Measurements from ENCODE around the gene KASH5.

KASH5 gene

GRCh38 chr19:49415810-49416200 is 27.8 kb downstream of the KASH5 start:
- no peak for TF ChIP-seq CTCF (IDR thresholded peaks at IDR 0.05; ENCODE audit: control insufficient read depth, extremely low read depth, insufficient read depth)
- DNase-seq (ENCODE audit: low read depth): no peak
- no peak overlapping the region for H3K4me3 ChIP-seq (ENCODE audit: low read depth, low read length)

- TF ChIP-seq CTCF (IDR thresholded peaks at IDR 0.05; ENCODE audit: control insufficient read depth, extremely low read depth, insufficient read depth): no peak
- no peak for DNase-seq (ENCODE audit: low read depth)
- no peak overlapping the region for H3K4me3 ChIP-seq (ENCODE audit: low read depth, low read length)
Observed at GRCh38 chr19:49417088-49417487, 29.0 kb downstream of the KASH5 start.

GRCh38 chr19:49418511-49418910 is 30.5 kb downstream of the KASH5 start:
- DNase-seq (ENCODE audit: low read depth): no peak
- no peak for TF ChIP-seq CTCF (IDR thresholded peaks at IDR 0.05; ENCODE audit: control insufficient read depth, extremely low read depth, insufficient read depth)
- no peak overlapping the region for H3K4me3 ChIP-seq (ENCODE audit: low read depth, low read length)

- TF ChIP-seq CTCF (IDR thresholded peaks at IDR 0.05; ENCODE audit: control insufficient read depth, extremely low read depth, insufficient read depth): no peak
- no peak for DNase-seq (ENCODE audit: low read depth)
- H3K4me3 ChIP-seq (ENCODE audit: low read depth, low read length): no peak overlapping the region
Observed at GRCh38 chr19:49419173-49419572, 31.1 kb downstream of the KASH5 start.

- H3K4me3 ChIP-seq (ENCODE audit: low read depth, low read length): no peak overlapping the region
- DNase-seq (ENCODE audit: low read depth): no peak
- TF ChIP-seq CTCF (IDR thresholded peaks at IDR 0.05; ENCODE audit: control insufficient read depth, extremely low read depth, insufficient read depth): no peak
Observed at GRCh38 chr19:49420227-49420626, 32.2 kb downstream of the KASH5 start.

GRCh38 chr19:49421039-49421877 is 33.2 kb downstream of the KASH5 start:
- peak; percentile 28 for DNase-seq (ENCODE audit: low read depth)
- H3K4me3 ChIP-seq (ENCODE audit: low read depth, low read length): peak overlapping the region; percentile 38
- no peak for TF ChIP-seq CTCF (IDR thresholded peaks at IDR 0.05; ENCODE audit: control insufficient read depth, extremely low read depth, insufficient read depth)

- DNase-seq (ENCODE audit: low read depth): no peak
- TF ChIP-seq CTCF (IDR thresholded peaks at IDR 0.05; ENCODE audit: control insufficient read depth, extremely low read depth, insufficient read depth): no peak
- no peak overlapping the region for H3K4me3 ChIP-seq (ENCODE audit: low read depth, low read length)
Observed at GRCh38 chr19:49421878-49422202, 33.8 kb downstream of the KASH5 start.
